Measurements from ENCODE around the gene ABAT. TPM values are rescaled to one million over a fixed set of nuclear protein-coding genes. Genes with fewer than 3 reads are reported as not detected.

ABAT gene
- total and polyA plus RNA-seq, 9 donors: 3.8 to 20.3 (median 13.6) TPM

DNA sequence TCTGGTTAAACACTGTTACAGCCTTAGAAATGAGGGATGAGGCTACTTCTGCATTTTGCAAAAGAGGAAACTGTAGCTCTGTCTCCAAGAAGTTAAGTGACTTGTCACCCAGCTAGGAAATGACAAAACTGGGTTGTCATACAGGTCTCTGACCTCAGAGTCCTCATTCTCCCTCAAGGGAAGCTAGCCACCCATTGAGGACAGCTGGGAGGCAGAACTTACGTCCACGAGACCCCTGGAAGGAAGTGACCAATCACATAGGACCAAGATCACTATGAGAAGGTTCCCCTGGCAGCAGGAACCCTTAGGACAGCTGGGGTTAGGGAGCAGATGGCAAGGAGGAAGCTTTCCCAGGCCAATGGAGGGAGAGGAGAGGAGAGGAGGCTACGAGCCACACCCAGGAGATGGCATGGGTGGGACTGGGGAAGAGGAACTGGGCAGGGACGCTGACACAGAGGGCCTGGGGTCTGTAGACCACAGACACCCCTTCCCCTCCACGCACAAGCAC is 41.7 kb upstream of the ABAT start:
- no peak overlapping the region for H3K27ac ChIP-seq
- intact Hi-C loops (cut with DNase I): no loop called here
- no peak for DNase-seq

DNA sequence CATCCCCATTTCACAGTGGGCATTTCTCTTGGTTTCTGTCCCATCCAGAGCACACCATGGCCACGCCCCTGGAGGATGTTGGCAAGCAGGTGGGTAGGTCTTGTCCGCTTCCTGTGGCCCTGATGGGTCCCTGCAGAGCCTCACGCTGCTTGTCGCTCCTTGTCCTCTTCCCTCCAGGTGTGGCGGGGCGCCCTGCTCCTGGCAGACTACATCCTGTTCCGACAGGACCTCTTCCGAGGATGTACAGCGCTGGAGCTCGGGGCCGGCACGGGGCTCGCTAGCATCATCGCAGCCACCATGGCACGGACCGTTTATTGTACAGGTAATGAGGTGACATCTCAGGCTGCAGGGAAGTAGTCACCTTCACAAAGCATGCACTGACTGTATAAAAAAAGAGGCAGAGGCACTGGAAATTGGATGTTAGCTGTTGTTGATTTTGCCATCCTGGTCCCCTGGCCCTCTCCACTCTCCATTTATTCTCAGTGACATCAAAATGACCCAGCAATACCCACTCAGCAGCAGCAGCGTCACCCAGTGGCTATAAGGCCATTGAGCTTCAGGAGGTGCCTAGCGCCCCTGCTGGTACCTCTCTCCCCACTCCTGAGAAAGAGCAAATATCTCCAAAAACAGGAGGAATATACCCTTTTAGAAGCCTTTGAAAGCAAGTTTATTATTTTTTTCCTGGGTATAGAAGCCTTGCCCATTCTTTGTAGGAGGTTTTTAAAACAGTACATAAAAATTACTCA is 39.3 kb upstream of the ABAT start:
- no peak for DNase-seq
- H3K36me3 ChIP-seq: no peaks in the 10 kb centered on the region
- TF ChIP-seq, protein P1, sequence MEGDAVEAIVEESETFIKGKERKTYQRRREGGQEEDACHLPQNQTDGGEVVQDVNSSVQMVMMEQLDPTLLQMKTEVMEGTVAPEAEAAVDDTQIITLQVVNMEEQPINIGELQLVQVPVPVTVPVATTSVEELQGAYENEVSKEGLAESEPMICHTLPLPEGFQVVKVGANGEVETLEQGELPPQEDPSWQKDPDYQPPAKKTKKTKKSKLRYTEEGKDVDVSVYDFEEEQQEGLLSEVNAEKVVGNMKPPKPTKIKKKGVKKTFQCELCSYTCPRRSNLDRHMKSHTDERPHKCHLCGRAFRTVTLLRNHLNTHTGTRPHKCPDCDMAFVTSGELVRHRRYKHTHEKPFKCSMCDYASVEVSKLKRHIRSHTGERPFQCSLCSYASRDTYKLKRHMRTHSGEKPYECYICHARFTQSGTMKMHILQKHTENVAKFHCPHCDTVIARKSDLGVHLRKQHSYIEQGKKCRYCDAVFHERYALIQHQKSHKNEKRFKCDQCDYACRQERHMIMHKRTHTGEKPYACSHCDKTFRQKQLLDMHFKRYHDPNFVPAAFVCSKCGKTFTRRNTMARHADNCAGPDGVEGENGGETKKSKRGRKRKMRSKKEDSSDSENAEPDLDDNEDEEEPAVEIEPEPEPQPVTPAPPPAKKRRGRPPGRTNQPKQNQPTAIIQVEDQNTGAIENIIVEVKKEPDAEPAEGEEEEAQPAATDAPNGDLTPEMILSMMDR (IDR thresholded peaks at IDR 0.05): no peak
- TF ChIP-seq EP300 (IDR thresholded peaks at IDR 0.05): no peak
- TF ChIP-seq POLR2A (IDR thresholded peaks at IDR 0.05): no peak
- no peak overlapping the region for H3K4me3 ChIP-seq
- H3K9me3 ChIP-seq: no peaks in the 10 kb centered on the region
- WGBS, 3 donors: 80 to 82% (median 81%) methylated on average over 18 of the region's 18 CpGs
- H3K27ac ChIP-seq: no peak overlapping the region
- intact Hi-C loops (cut with DNase I): no loop called here
- no peaks in the 10 kb centered on the region for H3K27me3 ChIP-seq
- no peaks in the 10 kb centered on the region for H3K4me1 ChIP-seq (ENCODE audit: insufficient read depth)

More for the DNA sequence above, 41.7 kb upstream of the ABAT start:
- Histone ChIP-seq H3K4me3 (no peak overlapping the region), H3K27me3 (no peaks in the 10 kb centered on the region), H3K4me1 (ENCODE audit: insufficient read depth) (no peaks in the 10 kb centered on the region), H3K36me3 (no peaks in the 10 kb centered on the region), H3K9me3 (no peaks in the 10 kb centered on the region)
- no peak for TF ChIP-seq EP300 (IDR thresholded peaks at IDR 0.05)
- no peak for TF ChIP-seq POLR2A (IDR thresholded peaks at IDR 0.05)
- TF ChIP-seq, protein P1 (IDR thresholded peaks at IDR 0.05): no peak
- WGBS, 3 donors: 79 to 85% (median 83%) methylated on average over 5 of the region's 5 CpGs

DNA sequence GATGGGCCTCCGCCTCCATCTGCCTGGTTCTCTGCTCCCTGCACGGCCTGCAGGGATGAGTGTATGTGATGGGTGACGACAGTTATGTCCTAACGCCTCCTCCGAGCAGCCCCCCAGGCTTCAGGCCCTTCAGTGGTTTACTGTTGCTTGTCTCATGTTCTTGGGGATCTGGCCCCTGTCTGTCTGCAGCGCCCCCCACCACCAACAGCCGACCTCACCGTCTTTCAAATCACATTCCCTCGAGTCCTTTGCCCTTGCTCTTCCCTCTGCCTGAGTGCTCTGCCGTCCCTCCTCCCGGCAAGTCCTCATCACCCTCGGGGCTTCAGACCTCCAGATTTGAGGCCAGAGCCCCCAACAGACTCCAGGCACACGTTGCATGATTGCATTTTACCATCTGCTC is 34.7 kb upstream of the ABAT start:
- Histone ChIP-seq H3K9me3 (no peaks in the 10 kb centered on the region), H3K36me3 (no peaks in the 10 kb centered on the region), H3K4me3 (no peak overlapping the region), H3K27ac (no peak overlapping the region), H3K4me1 (ENCODE audit: insufficient read depth) (no peaks in the 10 kb centered on the region), H3K27me3 (no peaks in the 10 kb centered on the region)
- intact Hi-C loops (cut with DNase I): no loop called here
- 76 to 91% (median 87%) methylated on average over 11 to 13 of the region's 13 CpGs for whole genome bisulfite sequencing, 3 donors
- TF ChIP-seq, protein P1 (IDR thresholded peaks at IDR 0.05): no peak
- TF ChIP-seq POLR2A (IDR thresholded peaks at IDR 0.05) (no peak), EP300 (IDR thresholded peaks at IDR 0.05) (no peak)
- DNase-seq: no peak

DNA sequence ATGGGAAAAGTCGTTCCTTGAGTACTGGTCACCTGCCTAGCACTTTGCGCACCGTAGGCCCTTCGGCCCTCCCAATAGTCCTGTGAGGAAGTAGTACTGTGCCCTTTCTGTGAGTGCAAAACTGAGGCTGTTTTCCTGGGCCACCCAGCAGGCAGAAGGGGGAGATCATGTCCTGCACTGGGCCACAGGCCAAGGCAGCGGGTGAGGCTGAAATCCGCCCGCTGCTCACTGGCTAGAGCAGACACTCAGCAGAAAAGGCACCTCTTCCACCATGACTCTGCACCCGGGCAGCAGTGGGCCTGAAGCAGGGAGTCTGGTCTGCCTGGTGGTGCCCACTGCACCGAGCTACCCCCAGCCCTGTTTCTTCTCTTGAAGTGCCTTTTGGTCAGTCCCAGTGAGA is 32.7 kb upstream of the ABAT start:
- no peak overlapping the region for H3K27ac ChIP-seq

More for the DNA sequence above, 32.7 kb upstream of the ABAT start:
- DNase-seq: no peak
- intact Hi-C loops (cut with DNase I): no loop called here
- H3K36me3 ChIP-seq: no peaks in the 10 kb centered on the region
- H3K4me3 ChIP-seq: no peak overlapping the region
- H3K9me3 ChIP-seq: no peaks in the 10 kb centered on the region
- WGBS, 3 donors: 57 to 64% (median 62%) methylated on average over 9 of the region's 9 CpGs
- H3K27me3 ChIP-seq: no peaks in the 10 kb centered on the region
- no peak for TF ChIP-seq POLR2A (IDR thresholded peaks at IDR 0.05)
- TF ChIP-seq, protein P1 (IDR thresholded peaks at IDR 0.05): no peak
- no peak for TF ChIP-seq EP300 (IDR thresholded peaks at IDR 0.05)
- H3K4me1 ChIP-seq (ENCODE audit: insufficient read depth): no peaks in the 10 kb centered on the region

Measured in ovary (tissue), 9 donors.